Pancreas (tissue), 10 donors: ENCODE results near the gene ORC1. TPM values are rescaled to one million over a fixed set of nuclear protein-coding genes. Genes with fewer than 3 reads are reported as not detected.

Experiments
- ATAC-seq, 4 donors: fragments of 200-7000 bp; cut with Tn5 transposase; one replicate each; pipeline versions ENCODE4 v1.8.0 to v1.9.1; 2020; ENCODE audit warnings: mild to moderate bottlenecking in 4 of 4, moderate library complexity in 4 of 4
- DNase-seq, 6 donors: peaks; one replicate each; pipeline ENCODE4 v3.0.0-alpha.2; 2020
- FAIRE-seq: peaks from 2 replicates; lab custom pipeline; 2012; peaks lifted over from hg19 to GRCh38; lab: Jason Lieb, UNC
- H3K27ac ChIP-seq, 4 donors: fragments of 200-600 bp; sonication (generic); 1 replicate in 3 of 4; 2 replicates in 1 of 4; pipeline versions ENCODE4 v1.5.0 to v1.8.0; 2020
- H3K27me3 ChIP-seq, 4 donors: fragments of 200-600 bp; one replicate each; pipeline ENCODE4 v1.8.0; 2021
- H3K36me3 ChIP-seq, 3 donors: fragments of 200-600 bp; sonication (generic) in 1 of 3; one replicate each; pipeline versions ENCODE4 v1.5.0 to v1.8.0; 2020 to 2021
- H3K4me1 ChIP-seq, 3 donors: fragments of 200-600 bp; one replicate each; pipeline ENCODE4 v1.8.0; 2021
- H3K4me3 ChIP-seq, 4 donors: fragments of 200-600 bp; sonication (generic) in 2 of 4; one replicate each; pipeline versions ENCODE4 v1.5.0 to v1.8.0; 2020 to 2021
- H3K9me3 ChIP-seq, 4 donors: fragments of 200-600 bp; one replicate each; pipeline ENCODE4 v1.8.0; 2021
- WGBS, 2 donors: extraction: QIAGEN DNeasy Blood & Tissue Kit; methylation state at CpG; one replicate each; pipeline ENCODE4 v1.1.7; 2013; 5-methylcytosine and 5-hydroxymethylcytosine counted together
- intact Hi-C, 3 donors: fragments of 100-400 bp; cut with DNase I; formaldehyde crosslinking; loops; one replicate each; pipeline versions ENCODE4 v1.11.1 to v1.14.2; 2022
- polyA plus RNA-seq, 2 donors: library from polyadenylated mRNA; stranded (reverse); fragments of 200-250 nt; gene quantifications; one replicate each; pipeline ENCODE4 v1.2.3, GENCODE V29; 2013
- total RNA-seq, 6 donors: library from RNA; stranded (reverse); fragmentation: NEBNext Ultra II Directional in 4 of 6; extraction: Animal tissue kit (Norgen Biotek cat#: 25700) in 4 of 6; gene quantifications; one replicate each; pipeline versions ENCODE4 v1.2.1 to v1.2.4, GENCODE V29; 2021 to 2023
- TF ChIP-seq, protein P1 (sequence below), 4 donors: fragments of 200-600 bp; sonication (generic) in 3 of 4; IDR thresholded peaks; one replicate each; pipeline versions ENCODE4 v1.5.0 to v1.8.0; 2021; ENCODE audit warnings: antibody characterized with exemption in 4 of 4
- donor health status: healthy with polysubstance abuse.
- donor health status: DM: no; HTN: no; CAD: no; lungs with moderate emphysema.
- donor health status: DM: no; HTN: no; CAD: no.
- donor health status: control.
- donor health status: control.
- donor health status: Bipolar disorder and iron deficiency.
- donor health status: DM: yes; HTN: yes; CAD: no.
- donor health status: DM: no; HTN: no; CAD: no.
- donor health status: DM: no; HTN: no; CAD: no.
- donor health status: DM: yes; HTN: yes; CAD: no.

ORC1 gene
- total and polyA plus RNA-seq, 8 donors = 0.09 to 0.68 (median 0.30) TPM

DNA sequence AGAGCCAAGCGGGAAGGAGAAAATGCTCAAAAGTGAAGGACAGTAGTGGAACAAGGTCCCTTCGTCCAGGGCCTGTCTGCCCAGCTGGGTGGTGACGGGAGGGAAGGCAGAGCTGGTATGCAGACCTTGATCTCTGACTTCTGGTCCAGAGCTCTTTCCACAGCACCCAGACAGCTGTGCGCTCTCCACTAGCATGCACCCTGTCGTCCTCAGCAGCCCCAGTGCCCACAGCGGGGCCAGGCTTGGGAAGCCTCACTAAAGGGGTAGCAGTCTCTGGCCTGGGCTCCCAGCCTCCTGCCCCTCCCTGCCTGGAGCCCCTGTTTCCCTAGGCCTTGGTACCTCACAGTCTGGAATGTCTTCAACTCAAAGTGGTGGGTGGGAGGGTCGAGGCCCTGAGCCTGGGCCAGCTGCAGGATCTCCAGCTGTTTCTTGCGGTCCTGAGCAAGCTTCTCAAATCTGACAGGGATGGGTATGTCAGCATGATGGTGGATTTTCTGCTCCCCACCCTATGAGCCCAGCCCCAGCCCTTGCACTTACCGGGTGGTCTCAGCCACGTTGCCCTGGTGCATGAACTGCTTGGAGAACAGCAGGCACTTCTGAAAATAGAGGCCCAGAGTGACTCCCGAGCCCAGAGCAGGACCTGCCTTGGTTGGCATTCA lies 48.2 kb downstream of the ORC1 start:
- intact Hi-C loops = no loop called here
- DNase-seq (peak in 1 of 6 donors; percentile 33), FAIRE-seq (no peak), ATAC-seq (no peak)
- no peaks in the 10 kb centered on the region for H3K4me1 ChIP-seq
- no peaks in the 10 kb centered on the region for H3K9me3 ChIP-seq
- H3K27ac ChIP-seq = no peak overlapping the region
- TF ChIP-seq, protein P1, sequence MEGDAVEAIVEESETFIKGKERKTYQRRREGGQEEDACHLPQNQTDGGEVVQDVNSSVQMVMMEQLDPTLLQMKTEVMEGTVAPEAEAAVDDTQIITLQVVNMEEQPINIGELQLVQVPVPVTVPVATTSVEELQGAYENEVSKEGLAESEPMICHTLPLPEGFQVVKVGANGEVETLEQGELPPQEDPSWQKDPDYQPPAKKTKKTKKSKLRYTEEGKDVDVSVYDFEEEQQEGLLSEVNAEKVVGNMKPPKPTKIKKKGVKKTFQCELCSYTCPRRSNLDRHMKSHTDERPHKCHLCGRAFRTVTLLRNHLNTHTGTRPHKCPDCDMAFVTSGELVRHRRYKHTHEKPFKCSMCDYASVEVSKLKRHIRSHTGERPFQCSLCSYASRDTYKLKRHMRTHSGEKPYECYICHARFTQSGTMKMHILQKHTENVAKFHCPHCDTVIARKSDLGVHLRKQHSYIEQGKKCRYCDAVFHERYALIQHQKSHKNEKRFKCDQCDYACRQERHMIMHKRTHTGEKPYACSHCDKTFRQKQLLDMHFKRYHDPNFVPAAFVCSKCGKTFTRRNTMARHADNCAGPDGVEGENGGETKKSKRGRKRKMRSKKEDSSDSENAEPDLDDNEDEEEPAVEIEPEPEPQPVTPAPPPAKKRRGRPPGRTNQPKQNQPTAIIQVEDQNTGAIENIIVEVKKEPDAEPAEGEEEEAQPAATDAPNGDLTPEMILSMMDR (IDR thresholded peaks at IDR 0.05) = no peak
- no peaks in the 10 kb centered on the region for H3K27me3 ChIP-seq
- H3K4me3 ChIP-seq = no peak overlapping the region
- H3K36me3 ChIP-seq = peaks cover 18 to 84% (median 50%) of the 10 kb centered on the region in 3 donors
- 90 to 93% methylated on average over 11 of the region's 11 CpGs for WGBS, 2 donors

DNA sequence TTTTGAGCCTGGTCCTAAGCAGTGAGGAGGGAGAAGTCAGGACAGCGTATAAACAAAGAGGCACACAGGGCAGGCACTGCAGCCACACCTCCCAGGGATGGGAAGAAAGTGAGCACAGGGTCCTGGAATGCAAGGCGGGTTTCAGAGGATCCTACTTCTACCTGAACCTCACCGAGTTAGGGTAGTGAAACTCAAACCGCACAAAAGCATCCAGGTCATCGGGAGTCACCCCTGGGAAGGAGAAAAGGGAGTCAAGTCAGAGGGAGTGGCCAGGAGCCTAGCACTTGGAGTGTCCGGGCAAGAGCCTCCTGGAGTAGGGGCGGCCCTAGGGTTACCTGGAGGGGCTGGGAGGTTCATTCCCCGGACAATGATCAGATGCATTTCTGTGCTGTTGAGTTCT lies 48.8 kb downstream of the ORC1 start:
- intact Hi-C loops = no loop called here
- 91 to 92% methylated on average over 8 of the region's 8 CpGs for WGBS, 2 donors
- FAIRE-seq = no peak
- no peak overlapping the region for H3K27ac ChIP-seq
- H3K36me3 ChIP-seq = peaks cover 18 to 78% (median 44%) of the 10 kb centered on the region in 3 donors
- H3K27me3 ChIP-seq = no peaks in the 10 kb centered on the region
- no peak overlapping the region for H3K4me3 ChIP-seq
- no peaks in the 10 kb centered on the region for H3K4me1 ChIP-seq
- no peaks in the 10 kb centered on the region for H3K9me3 ChIP-seq
- peak in 1 of 6 donors; percentile 18 for DNase-seq
- no peak for ATAC-seq
- TF ChIP-seq, protein P1 (IDR thresholded peaks at IDR 0.05) = no peak

DNA sequence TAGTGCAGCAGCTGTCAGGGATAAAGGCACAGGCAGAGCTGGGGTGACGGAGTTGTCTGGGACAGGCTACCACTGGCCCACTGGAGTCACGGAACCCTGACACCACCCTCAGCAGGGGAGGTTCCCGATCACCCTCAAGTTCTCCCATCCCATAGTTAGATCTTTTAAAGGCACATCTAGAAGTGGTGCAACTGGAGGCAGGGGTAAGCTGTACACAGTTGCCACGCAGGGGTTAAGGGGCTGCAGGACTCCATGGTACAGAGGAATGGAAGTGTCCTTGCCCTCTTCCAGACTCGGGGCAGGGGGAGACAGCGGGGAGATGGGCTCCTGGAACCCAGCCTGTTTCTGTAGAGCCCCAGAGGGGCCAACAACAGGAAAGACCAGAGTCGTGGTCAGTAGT lies 51.5 kb downstream of the ORC1 start:
- no peak for FAIRE-seq

DNA sequence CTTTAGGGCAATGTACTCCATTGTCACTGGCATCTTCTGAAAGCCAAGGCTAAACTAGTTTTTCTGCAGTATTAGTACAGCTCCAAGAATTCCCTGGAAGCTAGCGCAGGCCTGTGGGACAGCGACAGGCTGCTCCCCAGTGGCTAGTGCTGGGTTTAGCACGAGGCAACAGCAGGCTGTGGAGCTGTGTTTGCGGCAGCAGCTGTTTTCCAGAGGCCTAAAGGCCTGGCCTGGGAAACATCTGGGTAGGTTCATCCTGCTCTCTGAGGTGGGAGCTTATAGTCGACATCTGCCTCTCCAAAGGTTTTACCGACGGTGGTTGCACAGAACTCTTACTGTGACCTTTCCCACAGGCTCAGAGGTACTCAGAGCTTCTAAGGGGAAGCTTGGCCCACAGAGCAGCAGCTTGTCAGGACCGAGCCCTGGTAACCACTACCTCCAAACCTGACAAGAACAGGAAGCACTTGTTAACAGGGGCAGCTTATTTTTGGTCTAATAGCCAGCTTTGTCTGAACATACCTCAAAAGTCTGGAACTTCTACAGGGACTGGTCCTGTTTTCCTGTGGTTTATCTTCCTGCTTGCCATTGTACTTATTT lies 55.4 kb downstream of the ORC1 start:
- intact Hi-C loops = no loop called here
- TF ChIP-seq, protein P1 (IDR thresholded peaks at IDR 0.05) = no peak
- ATAC-seq = peak; percentile 40 to 70 (median 58)
- H3K4me1 ChIP-seq = no peaks in the 10 kb centered on the region
- H3K9me3 ChIP-seq = no peaks in the 10 kb centered on the region
- FAIRE-seq = no peak
- DNase-seq = no peak
- 67% methylated on average over 8 of the region's 8 CpGs for WGBS, 2 donors
- peaks cover 0 to 24% (median 0%) of the 10 kb centered on the region in 3 donors for H3K36me3 ChIP-seq
- no peak overlapping the region for H3K4me3 ChIP-seq
- H3K27me3 ChIP-seq = no peaks in the 10 kb centered on the region
- H3K27ac ChIP-seq = no peak overlapping the region

More for the DNA sequence above, 51.5 kb downstream of the ORC1 start:
- 73 to 78% methylated on average over 7 of the region's 7 CpGs for WGBS, 2 donors
- ATAC-seq (no peak), DNase-seq (no peak)
- Histone ChIP-seq H3K4me1 (no peaks in the 10 kb centered on the region), H3K36me3 (peaks cover 3 to 51% (median 19%) of the 10 kb centered on the region in 3 donors), H3K27me3 (no peaks in the 10 kb centered on the region), H3K4me3 (no peak overlapping the region), H3K9me3 (no peaks in the 10 kb centered on the region), H3K27ac (no peak overlapping the region)
- TF ChIP-seq, protein P1 (IDR thresholded peaks at IDR 0.05) = no peak
- intact Hi-C loops = no loop called here

DNA sequence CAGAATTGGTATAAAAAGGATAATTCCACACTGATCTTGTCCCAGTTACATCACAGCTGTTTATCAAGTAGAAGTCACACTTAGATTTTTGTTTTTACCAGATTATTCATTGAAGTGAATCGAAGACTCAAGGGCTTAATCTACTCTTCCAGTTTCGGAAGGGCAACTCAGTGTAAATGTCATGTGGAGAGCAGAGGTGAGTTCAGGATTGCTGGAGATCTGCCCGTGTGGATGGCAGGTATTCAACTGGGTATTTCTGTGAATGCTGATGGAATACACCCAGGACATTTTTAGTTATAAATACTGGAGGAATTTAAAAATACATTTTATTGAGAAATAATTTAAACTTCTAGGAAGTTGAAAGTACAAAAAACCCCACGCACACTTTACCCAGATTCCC lies 57.6 kb downstream of the ORC1 start:
- TF ChIP-seq, protein P1 (IDR thresholded peaks at IDR 0.05) = no peak
- H3K4me3 ChIP-seq = no peak overlapping the region
- intact Hi-C loops = no loop called here
- peaks cover 0 to 14% (median 0%) of the 10 kb centered on the region in 3 donors for H3K36me3 ChIP-seq
- 84 to 88% methylated on average over 4 of the region's 4 CpGs for WGBS, 2 donors
- H3K4me1 ChIP-seq = no peaks in the 10 kb centered on the region
- ATAC-seq = no peak
- no peak for DNase-seq
- no peaks in the 10 kb centered on the region for H3K27me3 ChIP-seq
- no peaks in the 10 kb centered on the region for H3K9me3 ChIP-seq
- no peak overlapping the region for H3K27ac ChIP-seq
- no peak for FAIRE-seq
